GM18870 (cell line): Measurements from ENCODE around the gene AHDC1.
"Not testable (repeated sequence)": the region's sequence is repeated elsewhere in the genome, so short reads cannot be mapped to it uniquely, and the experiment has no call there.

Experiments
- ATAC-seq: cut with Tn5 transposase; IDR thresholded peaks from one replicate; pipeline ENCODE4 v1.9.1; 2021; ENCODE audit warnings: moderate library complexity; ENCODE audit not compliant: unreplicated experiment

AHDC1 gene

GRCh38 chr1:27634177-27634984 lies 30.4 kb upstream of the AHDC1 start:
- ATAC-seq = no peak

- ATAC-seq = no peak
Observed at GRCh38 chr1:27633640-27634176, 29.8 kb upstream of the AHDC1 start.

- ATAC-seq = no peak
Observed at GRCh38 chr1:27633298-27633610, 29.3 kb upstream of the AHDC1 start.

- ATAC-seq = peak; percentile 38
Observed at GRCh38 chr1:27632387-27633297, 28.7 kb upstream of the AHDC1 start.

GRCh38 chr1:27630859-27631491 lies 27.0 kb upstream of the AHDC1 start:
- no peak for ATAC-seq

- no peak for ATAC-seq
Observed at GRCh38 chr1:27628712-27629111, 24.8 kb upstream of the AHDC1 start.

GRCh38 chr1:27627733-27628132 lies 23.8 kb upstream of the AHDC1 start:
- ATAC-seq = not testable (repeated sequence)

- ATAC-seq = no peak
Observed at GRCh38 chr1:27627061-27627460, 23.1 kb upstream of the AHDC1 start.

- no peak for ATAC-seq
Observed at GRCh38 chr1:27626031-27626935, 22.3 kb upstream of the AHDC1 start.

GRCh38 chr1:27624467-27625178 lies 20.7 kb upstream of the AHDC1 start:
- ATAC-seq = no peak

GRCh38 chr1:27623327-27624212 lies 19.6 kb upstream of the AHDC1 start:
- no peak for ATAC-seq

- ATAC-seq = no peak
Observed at GRCh38 chr1:27622828-27623227, 18.9 kb upstream of the AHDC1 start.

GRCh38 chr1:27621051-27621920 lies 17.3 kb upstream of the AHDC1 start:
- ATAC-seq = no peak

GRCh38 chr1:27619782-27620438 lies 16.0 kb upstream of the AHDC1 start:
- not testable (repeated sequence) for ATAC-seq

GRCh38 chr1:27618341-27619082 lies 14.6 kb upstream of the AHDC1 start:
- ATAC-seq = no peak

- ATAC-seq = no peak
Observed at GRCh38 chr1:27617420-27617819, 13.5 kb upstream of the AHDC1 start.

GRCh38 chr1:27616441-27616840 lies 12.5 kb upstream of the AHDC1 start:
- ATAC-seq = no peak
